ENCODE data around the gene EEF1E1.

GRCh38 chr6:8054276-8054675, 48.1 kb downstream of the EEF1E1 start:
- no peak for TF ChIP-seq CTCF (IDR thresholded peaks at IDR 0.05; ENCODE audit: low read depth, low read length)
- no peak for TF ChIP-seq EZH2phosphoT487 (IDR thresholded peaks at IDR 0.05; ENCODE audit: low read depth)
